22Rv1 (cell line): ENCODE measurements around the gene PYHIN1.

Source experiments
- ZFX ChIP-seq: fragments of 450-650 bp; IDR thresholded peaks from 2 replicates; pipeline ENCODE4 v1.6.1; 2017; ENCODE audit warnings: antibody characterized with exemption, borderline replicate concordance
- TF ChIP-seq, protein P1 (sequence below): fragments of 450-650 bp; IDR thresholded peaks from 2 replicates; pipeline ENCODE4 v1.5.1; 2017; ENCODE audit warnings: mild to moderate bottlenecking

DNA sequence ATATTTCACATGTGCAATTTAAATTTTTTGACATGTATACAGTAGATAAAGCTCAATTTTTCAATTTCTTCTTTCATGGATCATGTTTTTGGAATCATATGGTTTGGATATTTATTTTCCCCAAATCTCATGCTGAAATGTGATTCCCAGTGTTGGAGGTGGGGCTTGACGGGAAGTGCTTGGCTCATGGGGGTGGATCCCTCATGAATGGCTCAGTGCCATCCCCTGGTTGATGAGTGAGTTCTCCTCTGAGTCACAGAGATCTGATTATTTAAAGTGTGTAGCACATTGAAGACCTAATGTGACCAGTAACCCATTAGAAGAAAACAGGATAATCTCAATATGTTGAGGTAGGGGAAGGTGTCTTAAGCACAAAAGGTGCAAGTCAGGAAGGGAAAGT lies 69.3 kb downstream of the PYHIN1 start:
- TF ChIP-seq, protein P1, sequence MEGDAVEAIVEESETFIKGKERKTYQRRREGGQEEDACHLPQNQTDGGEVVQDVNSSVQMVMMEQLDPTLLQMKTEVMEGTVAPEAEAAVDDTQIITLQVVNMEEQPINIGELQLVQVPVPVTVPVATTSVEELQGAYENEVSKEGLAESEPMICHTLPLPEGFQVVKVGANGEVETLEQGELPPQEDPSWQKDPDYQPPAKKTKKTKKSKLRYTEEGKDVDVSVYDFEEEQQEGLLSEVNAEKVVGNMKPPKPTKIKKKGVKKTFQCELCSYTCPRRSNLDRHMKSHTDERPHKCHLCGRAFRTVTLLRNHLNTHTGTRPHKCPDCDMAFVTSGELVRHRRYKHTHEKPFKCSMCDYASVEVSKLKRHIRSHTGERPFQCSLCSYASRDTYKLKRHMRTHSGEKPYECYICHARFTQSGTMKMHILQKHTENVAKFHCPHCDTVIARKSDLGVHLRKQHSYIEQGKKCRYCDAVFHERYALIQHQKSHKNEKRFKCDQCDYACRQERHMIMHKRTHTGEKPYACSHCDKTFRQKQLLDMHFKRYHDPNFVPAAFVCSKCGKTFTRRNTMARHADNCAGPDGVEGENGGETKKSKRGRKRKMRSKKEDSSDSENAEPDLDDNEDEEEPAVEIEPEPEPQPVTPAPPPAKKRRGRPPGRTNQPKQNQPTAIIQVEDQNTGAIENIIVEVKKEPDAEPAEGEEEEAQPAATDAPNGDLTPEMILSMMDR, result no peak
- no peak for TF ChIP-seq ZFX
